Breast epithelium (tissue), 4 donors: Measurements from ENCODE around the gene LTB4R2. TPM values are rescaled to one million over a fixed set of nuclear protein-coding genes. Genes with fewer than 3 reads are reported as not detected.
"Not testable (repeated sequence)": the region's sequence is repeated elsewhere in the genome, so short reads cannot be mapped to it uniquely, and the experiment has no call there.

Source experiments
- DNase-seq, 2 donors: peaks; one replicate each; pipeline ENCODE4 v3.0.0-alpha.2; 2019; ENCODE audit warnings: low spot score in 2 of 2
- H3K27ac ChIP-seq, 2 donors: fragments of 200-600 bp; sonication (generic) in 1 of 2; one replicate each; pipeline ENCODE4 v1.5.1; 2016 to 2019; ENCODE audit warnings: mild to moderate bottlenecking in 1 of 2
- H3K27me3 ChIP-seq, 2 donors: fragments of 200-600 bp; sonication (generic) in 1 of 2; one replicate each; pipeline versions ENCODE4 v1.5.1 to v1.6.0; 2017 to 2019; ENCODE audit warnings: control low read depth in 1 of 2, mild to moderate bottlenecking in 1 of 2
- H3K36me3 ChIP-seq: fragments of 200-600 bp; one replicate; pipeline ENCODE4 v1.5.1; 2019
- H3K4me1 ChIP-seq, 2 donors: fragments of 200-600 bp; sonication (generic); one replicate each; pipeline ENCODE4 v1.5.1; 2016 to 2019; ENCODE audit warnings: control low read depth in 1 of 2
- H3K4me3 ChIP-seq, 3 donors: fragments of 200-600 bp; sonication (generic); 1 replicate in 2 of 3; 2 replicates in 1 of 3; pipeline ENCODE4 v1.5.1; 2016 to 2019; ENCODE audit warnings: mild to moderate bottlenecking in 3 of 3, moderate library complexity in 2 of 3
- H3K9me3 ChIP-seq, 2 donors: fragments of 200-600 bp; sonication (generic) in 1 of 2; one replicate each; pipeline ENCODE4 v1.5.1; 2016 to 2019; ENCODE audit warnings: control low read depth in 1 of 2
- CTCF ChIP-seq, 3 donors: fragments of 450-650 bp; IDR thresholded peaks; one replicate each; pipeline ENCODE4 v1.5.1; 2016 to 2017; ENCODE audit warnings: antibody characterized with exemption in 3 of 3, mild to moderate bottlenecking in 3 of 3, moderate library complexity in 3 of 3
- POLR2A ChIP-seq: fragments of 450-650 bp; IDR thresholded peaks from one replicate; pipeline ENCODE4 v1.6.1; 2016; ENCODE audit warnings: antibody characterized with exemption, mild to moderate bottlenecking, moderate library complexity
- POLR2AphosphoS5 ChIP-seq, 3 donors: sonication (generic); formaldehyde crosslinking; IDR thresholded peaks; one replicate each; pipeline ENCODE4 v1.6.1; 2017; ENCODE audit warnings: antibody characterized with exemption in 3 of 3
- intact Hi-C: fragments of 100-400 bp; cut with DNase I; formaldehyde crosslinking; loops from one replicate; pipeline ENCODE4 v1.15.1; 2023; ENCODE audit warnings: low total_unique reads
- total RNA-seq, 3 donors: library from RNA; depleted of rRNA; stranded (reverse); fragments of >200 nt; gene quantifications; one replicate each; pipeline ENCODE4 v1.1.0, GENCODE V29; 2016

The LTB4R2 gene
- total RNA-seq, 3 donors from 2014 or later, result 8.5 to 11.1 (median 9.4) TPM

- no peak for DNase-seq
- H3K4me3 ChIP-seq, result no peak overlapping the region
- no peak overlapping the region for H3K27ac ChIP-seq
- no peaks in the 10 kb centered on the region for H3K27me3 ChIP-seq
- no peaks in the 10 kb centered on the region for H3K36me3 ChIP-seq
- intact Hi-C loops, result loop anchor here (5.0 kb wide), 1 partner anchor 50 kb away; the partner anchor contains the start of gene NYNRIN
- TF ChIP-seq POLR2A (no peak), CTCF (IDR thresholded peaks at IDR 0.05) (no peak), POLR2AphosphoS5 (IDR thresholded peaks at IDR 0.05) (no peak)
- H3K9me3 ChIP-seq, result no peaks in the 10 kb centered on the region
- no peaks in the 10 kb centered on the region for H3K4me1 ChIP-seq
Measured at GRCh38 chr14:24347134-24347533, 37.2 kb downstream of the LTB4R2 start.

GRCh38 chr14:24348186-24348585, 38.2 kb downstream of the LTB4R2 start:
- H3K27ac ChIP-seq, result no peak overlapping the region
- TF ChIP-seq POLR2AphosphoS5 (IDR thresholded peaks at IDR 0.05), result no peak
- no peak for TF ChIP-seq CTCF (IDR thresholded peaks at IDR 0.05)
- no peak for TF ChIP-seq POLR2A
- intact Hi-C loops, result loop anchor here (5.0 kb wide), 1 partner anchor 49 kb away; the partner anchor contains the start of gene NYNRIN

GRCh38 chr14:24349742-24350141, 39.8 kb downstream of the LTB4R2 start:
- no peak for TF ChIP-seq POLR2AphosphoS5 (IDR thresholded peaks at IDR 0.05)
- H3K9me3 ChIP-seq, result no peaks in the 10 kb centered on the region
- H3K4me3 ChIP-seq, result no peak overlapping the region
- no peaks in the 10 kb centered on the region for H3K27me3 ChIP-seq
- H3K27ac ChIP-seq, result no peak overlapping the region
- DNase-seq, result no peak
- no peaks in the 10 kb centered on the region for H3K36me3 ChIP-seq
- intact Hi-C loops, result loop anchor here (5.0 kb wide), 2 partner anchors 48 to 787 kb away; partner anchors contain the start of gene NYNRIN
- no peaks in the 10 kb centered on the region for H3K4me1 ChIP-seq

More at GRCh38 chr14:24348186-24348585, 38.2 kb downstream of the LTB4R2 start:
- Histone ChIP-seq H3K4me3 (no peak overlapping the region), H3K4me1 (no peaks in the 10 kb centered on the region), H3K27me3 (no peaks in the 10 kb centered on the region), H3K9me3 (no peaks in the 10 kb centered on the region), H3K36me3 (no peaks in the 10 kb centered on the region)
- DNase-seq, result no peak

- intact Hi-C loops, result loop anchor here (5.0 kb wide), 1 partner anchor 789 kb away; no protein-coding TSS in a partner anchor
- Histone ChIP-seq H3K4me3 (no peak overlapping the region), H3K27me3 (no peaks in the 10 kb centered on the region), H3K9me3 (no peaks in the 10 kb centered on the region), H3K36me3 (no peaks in the 10 kb centered on the region), H3K4me1 (no peaks in the 10 kb centered on the region), H3K27ac (no peak overlapping the region)
- DNase-seq, result no peak
- TF ChIP-seq POLR2AphosphoS5 (IDR thresholded peaks at IDR 0.05) (no peak), POLR2A (no peak), CTCF (IDR thresholded peaks at IDR 0.05) (no peak)
Measured at GRCh38 chr14:24351517-24351916, 41.6 kb downstream of the LTB4R2 start.

- DNase-seq, result no peak
- peak overlapping the region; percentile 58 to 70 for H3K27ac ChIP-seq
Measured at GRCh38 chr14:24353559-24354481, 43.9 kb downstream of the LTB4R2 start.

GRCh38 chr14:24354482-24354825, 44.5 kb downstream of the LTB4R2 start:
- H3K27me3 ChIP-seq, H3K36me3 ChIP-seq, H3K4me3 ChIP-seq, DNase-seq, H3K4me1 ChIP-seq, H3K9me3 ChIP-seq: not testable (repeated sequence)
- H3K27ac ChIP-seq, result peak overlapping the region; percentile 58 to 70
- intact Hi-C loops, result loop anchor here (5.0 kb wide), 1 partner anchor 792 kb away; no protein-coding TSS in a partner anchor

More at GRCh38 chr14:24353559-24354481, 43.9 kb downstream of the LTB4R2 start:
- Histone ChIP-seq H3K36me3 (no peaks in the 10 kb centered on the region), H3K4me3 (no peak overlapping the region), H3K9me3 (no peaks in the 10 kb centered on the region), H3K27me3 (no peaks in the 10 kb centered on the region), H3K4me1 (no peaks in the 10 kb centered on the region)
- TF ChIP-seq CTCF (IDR thresholded peaks at IDR 0.05) (no peak), POLR2AphosphoS5 (IDR thresholded peaks at IDR 0.05) (no peak)
- intact Hi-C loops, result loop anchor here (5.0 kb wide), 1 partner anchor 792 kb away; no protein-coding TSS in a partner anchor
